Measurements from ENCODE around the gene FRG2. TPM values are rescaled to one million over a fixed set of nuclear protein-coding genes. Genes with fewer than 3 reads are reported as not detected.
A peak's percentile ranks its signal among the peaks of the same experiment; 100 is the strongest.
"Not testable (repeated sequence)": the region's sequence is repeated elsewhere in the genome, so short reads cannot be mapped to it uniquely, and the experiment has no call there.

FRG2 gene
- 0.64 TPM for polyA plus RNA-seq (2012; ENCODE audit: missing spikeins)

DNA sequence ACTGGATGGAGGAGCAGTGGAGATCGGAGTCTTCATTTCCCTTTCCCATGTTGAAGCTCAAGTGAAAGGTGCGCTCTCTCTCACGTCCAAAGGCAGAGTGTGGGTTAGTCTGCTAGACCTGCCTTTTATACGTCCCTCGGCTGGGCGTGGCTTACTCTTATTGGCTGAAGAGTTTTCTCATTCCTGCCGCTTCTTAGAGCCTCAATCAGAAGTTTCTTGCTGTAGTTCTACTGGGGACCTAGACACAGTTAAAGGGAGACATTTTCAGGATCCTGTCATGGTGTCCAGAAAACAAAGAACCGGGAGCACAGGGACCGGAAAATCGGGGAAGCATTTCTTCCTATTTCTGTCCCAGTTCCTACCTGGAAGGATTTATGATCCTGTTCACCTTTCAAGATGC, at the start of gene FRG2:
TSS of gene FRG2 (minus strand) at position 101 of the 400 bp plus-strand sequence. CDS start at position 49, 52 bp downstream.
- not testable (repeated sequence) for FAIRE-seq; DNase-seq (ENCODE audit: insufficient read length)

- FAIRE-seq; DNase-seq (ENCODE audit: insufficient read length): not testable (repeated sequence)
These were observed 41.3 kb upstream of the FRG2 start for GRCh38 chr4:190068351-190068750.

- not testable (repeated sequence) for FAIRE-seq; DNase-seq (ENCODE audit: insufficient read length)
These were observed 37.7 kb upstream of the FRG2 start for GRCh38 chr4:190064805-190065204.

DNA sequence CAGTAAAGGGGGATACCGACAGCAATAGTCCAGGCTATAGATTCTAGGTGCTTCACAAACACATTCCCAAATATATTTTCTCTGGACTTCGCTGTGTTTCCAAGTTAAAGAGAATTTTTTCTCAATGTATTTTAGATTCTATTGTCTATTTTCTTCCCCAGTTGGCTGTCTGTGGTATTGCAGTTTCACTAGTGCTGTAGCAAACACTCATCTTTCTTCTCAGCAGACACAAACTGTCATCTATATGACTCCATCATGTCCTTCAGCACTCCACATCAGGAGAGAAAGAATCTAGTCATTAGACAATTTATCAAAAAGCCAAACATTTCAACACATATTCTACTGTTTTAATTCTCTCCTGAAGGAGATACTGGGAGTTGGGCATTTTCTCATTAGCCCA, 37.3 kb upstream of the FRG2 start, which contains the start of gene DBET:
TSS of gene DBET (plus strand) at position 161 of the 400 bp plus-strand sequence.
- FAIRE-seq; DNase-seq (ENCODE audit: insufficient read length): not testable (repeated sequence)

GRCh38 chr4:190058997-190059396, 31.9 kb upstream of the FRG2 start:
- FAIRE-seq; DNase-seq (ENCODE audit: insufficient read length): not testable (repeated sequence)

DNA sequence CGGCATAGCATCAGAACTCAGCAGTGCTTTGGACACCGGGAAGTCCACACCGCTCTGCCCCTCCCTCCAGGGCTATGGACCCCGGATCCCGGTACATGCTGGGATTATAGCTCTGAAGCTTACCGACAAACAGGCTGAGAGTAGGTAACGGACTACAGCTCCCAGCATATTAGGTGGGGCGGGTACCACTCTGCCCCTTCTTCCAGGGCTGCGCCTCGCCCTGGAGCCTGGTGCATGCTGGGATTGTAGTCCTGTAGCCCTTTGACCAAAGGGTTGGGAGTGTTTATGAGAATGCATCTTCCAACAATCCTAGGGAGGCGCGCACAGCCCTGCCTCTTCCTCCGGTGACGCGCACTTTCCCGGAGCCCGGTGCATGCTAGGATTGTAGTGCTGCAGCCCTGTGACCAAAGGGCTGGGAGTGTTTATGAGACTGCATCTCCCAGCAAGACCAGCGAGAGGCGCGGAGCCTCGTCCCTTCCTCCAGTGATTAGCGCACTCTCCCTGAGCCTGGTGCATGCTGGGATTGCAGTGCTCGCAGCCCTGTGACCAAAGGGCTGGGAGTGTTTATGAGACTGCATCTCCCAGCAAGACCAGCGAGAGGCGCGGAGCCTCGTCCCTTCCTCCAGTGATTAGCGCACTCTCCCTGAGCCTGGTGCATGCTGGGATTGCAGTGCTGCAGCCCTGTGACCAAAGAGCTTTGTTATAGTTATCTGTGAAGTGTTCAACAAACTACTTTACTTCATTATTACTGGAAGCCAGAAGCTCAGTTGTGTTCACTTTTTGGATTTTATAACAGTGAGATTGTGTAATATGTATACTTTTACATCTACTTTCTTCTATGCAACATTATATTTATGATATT, 22.6 kb upstream of the FRG2 start:
- not testable (repeated sequence) for FAIRE-seq

GRCh38 chr4:190047627-190048026, 20.6 kb upstream of the FRG2 start:
- FAIRE-seq; DNase-seq (ENCODE audit: insufficient read length): not testable (repeated sequence)

More for the DNA sequence above, 22.6 kb upstream of the FRG2 start:
- not testable (repeated sequence) for DNase-seq (ENCODE audit: insufficient read length)

DNA sequence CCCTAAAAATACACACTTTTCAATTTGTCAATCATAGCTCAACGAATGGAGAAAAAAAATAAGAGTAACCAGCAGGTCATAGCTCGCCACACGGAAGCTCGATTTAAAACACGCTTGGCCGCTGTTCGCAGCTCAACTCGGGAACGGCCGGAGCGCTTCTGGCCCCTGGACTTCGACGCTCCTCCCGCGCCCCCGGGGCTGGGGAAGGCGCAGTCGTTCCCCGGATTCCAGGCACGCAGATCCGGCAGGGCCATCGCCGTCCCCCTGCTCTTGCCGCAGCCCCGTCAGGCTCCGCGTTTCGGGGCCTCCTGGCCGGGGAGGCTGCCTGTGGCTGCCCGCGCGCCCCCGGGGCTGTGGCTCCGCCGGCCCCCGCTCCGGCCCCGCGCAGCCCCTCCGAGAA, 13.8 kb upstream of the FRG2 start:
- not testable (repeated sequence) for DNase-seq (ENCODE audit: insufficient read length); FAIRE-seq

DNA sequence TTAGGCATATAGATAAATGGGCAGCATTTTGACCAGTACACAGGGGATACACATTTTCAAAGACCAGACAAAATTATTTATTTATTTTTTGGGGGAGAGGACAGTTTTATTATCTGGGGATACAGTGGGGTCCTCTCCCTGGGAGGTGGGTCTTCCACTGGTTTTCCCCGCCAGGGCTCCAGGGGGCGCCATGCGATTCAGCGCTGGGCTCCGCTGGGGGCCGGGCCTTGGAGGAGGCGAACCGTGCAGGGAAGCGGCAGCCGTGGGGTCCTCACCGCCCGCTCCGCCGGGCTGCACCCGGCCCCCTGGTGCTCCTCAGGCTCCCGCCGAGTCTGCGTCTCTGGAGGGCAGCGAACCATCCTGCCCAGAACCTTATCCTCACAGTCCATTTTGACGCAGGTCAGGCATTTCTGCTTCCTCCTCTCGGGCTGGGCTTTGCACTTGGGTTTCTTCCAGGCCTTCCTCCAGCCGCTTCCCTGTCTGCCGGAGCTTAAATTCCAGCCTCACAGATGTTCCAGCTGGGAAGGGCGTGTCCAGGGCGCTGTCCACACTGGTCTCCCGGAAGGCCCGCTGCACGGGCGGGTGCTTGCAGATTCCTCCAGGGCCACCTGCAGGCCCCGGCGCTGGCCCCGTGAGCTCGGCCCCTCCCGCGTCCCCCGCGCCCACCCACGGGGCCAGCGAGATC, 10.8 kb upstream of the FRG2 start:
- not testable (repeated sequence) for DNase-seq (ENCODE audit: insufficient read length); FAIRE-seq

DNA sequence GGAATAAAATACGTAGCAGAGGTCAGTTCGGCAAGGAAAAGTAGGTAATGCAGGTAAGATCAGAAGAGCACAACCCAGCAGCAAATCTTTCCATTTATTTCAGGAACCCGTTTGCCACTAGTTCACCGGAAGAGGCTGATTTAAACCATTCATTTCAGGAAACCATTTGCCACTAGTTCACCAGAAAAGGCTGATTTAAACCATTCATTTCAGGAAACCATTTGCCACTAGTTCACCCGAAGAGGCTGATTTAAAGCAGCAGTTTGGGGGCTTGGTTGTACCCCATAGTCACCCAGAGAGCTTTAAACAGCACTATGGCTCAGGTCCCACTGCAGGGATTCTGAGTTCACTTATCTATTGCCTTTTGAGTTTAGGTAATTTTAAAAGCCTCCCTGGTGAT, 4.2 kb upstream of the FRG2 start:
- not testable (repeated sequence) for FAIRE-seq; DNase-seq (ENCODE audit: insufficient read length)

- peak; percentile 90 for FAIRE-seq
These were observed 4.3 kb downstream of the FRG2 start for GRCh38 chr4:190022614-190023281.

GRCh38 chr4:190021973-190022372, 5.1 kb downstream of the FRG2 start:
- DNase-seq (ENCODE audit: insufficient read length); FAIRE-seq: not testable (repeated sequence)

More at GRCh38 chr4:190022614-190023281, 4.3 kb downstream of the FRG2 start:
- not testable (repeated sequence) for DNase-seq (ENCODE audit: insufficient read length)

GRCh38 chr4:190020790-190021717, 6.0 kb downstream of the FRG2 start:
- peak; percentile 14 for FAIRE-seq
- DNase-seq (ENCODE audit: insufficient read length), result peak; percentile 18
- no peak for TF ChIP-seq POLR2AphosphoS5 (IDR thresholded peaks at IDR 0.05; ENCODE audit: low read depth, low read length)
- TF ChIP-seq POLR2A (IDR thresholded peaks at IDR 0.05; ENCODE audit: low read depth, low read length), result no peak
- no peak for TF ChIP-seq TAF1 (IDR thresholded peaks at IDR 0.05; ENCODE audit: borderline replicate concordance, low read depth, low read length)

DNA sequence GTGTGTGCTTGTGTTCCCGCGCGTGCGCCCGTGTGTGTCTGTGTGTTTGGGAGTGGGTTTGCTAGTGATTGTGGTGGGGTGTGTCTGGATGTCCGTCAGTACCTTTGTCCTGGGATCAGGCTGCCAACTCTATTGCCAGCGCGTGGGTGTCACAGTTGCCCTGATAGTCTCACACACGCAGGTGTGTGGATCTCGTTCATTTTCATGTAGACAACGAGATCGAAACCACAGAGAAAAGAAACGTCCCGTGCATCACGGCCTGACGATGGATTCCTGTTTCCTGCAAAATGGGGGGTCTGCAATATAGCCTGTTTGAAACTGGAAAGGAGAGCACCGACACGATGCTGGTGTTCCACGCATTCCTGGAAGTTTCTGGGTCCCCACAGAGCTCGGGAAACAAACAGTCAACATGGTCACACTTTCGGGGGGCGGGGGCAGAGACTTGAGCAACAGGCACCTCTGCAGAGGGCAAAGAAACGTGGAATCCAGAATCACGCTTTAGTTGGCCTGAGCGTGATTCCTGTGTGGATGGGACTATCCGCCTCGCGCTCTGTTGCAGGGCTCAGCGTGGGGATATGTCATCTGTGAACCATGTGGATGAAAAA, 7.1 kb downstream of the FRG2 start:
- DNase-seq (ENCODE audit: insufficient read length); FAIRE-seq: not testable (repeated sequence)

Data from GM12892 (cell line).